ENCODE data around the gene VWA5A. TPM values are rescaled to one million over a fixed set of nuclear protein-coding genes. Genes with fewer than 3 reads are reported as not detected.

VWA5A gene
- polyA plus RNA-seq, 1 of the 3 experiments (the other 2 are of a cell fraction): 7.6 TPM

DNA sequence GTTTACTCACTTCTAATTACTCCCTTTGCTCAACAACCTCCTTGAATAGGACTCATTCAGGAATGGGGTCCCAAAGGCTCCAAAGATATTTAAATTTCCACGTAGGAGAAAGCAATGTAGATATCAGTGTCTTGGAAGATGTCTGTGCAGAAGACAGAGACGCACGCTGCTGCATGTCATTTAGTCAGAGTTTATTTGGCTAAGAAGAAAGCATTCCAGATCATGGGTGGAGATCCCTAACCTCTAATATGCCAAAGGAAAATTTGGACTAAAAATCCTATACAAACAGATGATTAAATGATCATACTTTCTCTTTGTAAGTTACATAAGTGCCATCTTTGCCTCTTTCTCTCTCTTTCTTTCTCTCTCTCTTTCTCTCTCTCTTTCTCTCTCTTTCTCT lies 67.8 kb downstream of the VWA5A start, which contains the start of gene OR10D3:
OR10D3 (plus strand) TSS at position 278 of the 400 bp plus-strand sequence. CDS start 1,925 bp downstream, outside the sequence.
- H3K4me2 ChIP-seq: no peak within 1 kb of the TSS
- H4K20me1 ChIP-seq (ENCODE audit: insufficient read depth): no peaks in the 10 kb centered on the region
- no peak within 1 kb of the TSS for H2AFZ ChIP-seq (ENCODE audit: low read depth)
- no peaks in the 10 kb centered on the region for H3K9me3 ChIP-seq
- ChIA-PET POLR2A (no interaction called here), CTCF (interaction anchor here (1.1 kb wide), 1 partner anchor 12 kb away, joined by 7 read pairs; no protein-coding TSS in a partner anchor)
- H3F3A ChIP-seq (replicated peaks; ENCODE audit: insufficient read depth): no peaks in the 10 kb centered on the region
- no peaks in the 10 kb centered on the region for H3K79me2 ChIP-seq (ENCODE audit: insufficient read depth)
- no peaks in the 10 kb centered on the region for H3K36me3 ChIP-seq (replicated peaks in 1 of 2; ENCODE audit: control insufficient read depth in 1 of 2, insufficient read depth in 2 of 2, low read length in 1 of 2)
- no peak within 1 kb of the TSS for H3K27ac ChIP-seq (ENCODE audit: low read depth in 2 of 2, low read length in 1 of 2)
- no peaks in the 10 kb centered on the region for H3K9me2 ChIP-seq
- H3K4me3 ChIP-seq (ENCODE audit: low read depth in 2 of 2, low read length in 1 of 2): no peak within 1 kb of the TSS
- no peak within 1 kb of the TSS for H3K9ac ChIP-seq
- 0% methylated on average over 3 of the region's 3 CpGs for WGBS (ENCODE audit: low lambda C conversion rate)
- H3K27me3 ChIP-seq (ENCODE audit: insufficient read depth): no peaks in the 10 kb centered on the region; the same call in 1 of the 2 replicates
- TF ChIP-seq NFIC (IDR thresholded peaks at IDR 0.05; ENCODE audit: borderline replicate concordance) (no peak), CHD2 (IDR thresholded peaks at IDR 0.05; ENCODE audit: low read length, partially characterized antibody) (no peak), TEAD4 (IDR thresholded peaks at IDR 0.05; ENCODE audit: borderline replicate concordance, insufficient read depth) (no peak)
- TF ChIP-seq, protein P1, sequence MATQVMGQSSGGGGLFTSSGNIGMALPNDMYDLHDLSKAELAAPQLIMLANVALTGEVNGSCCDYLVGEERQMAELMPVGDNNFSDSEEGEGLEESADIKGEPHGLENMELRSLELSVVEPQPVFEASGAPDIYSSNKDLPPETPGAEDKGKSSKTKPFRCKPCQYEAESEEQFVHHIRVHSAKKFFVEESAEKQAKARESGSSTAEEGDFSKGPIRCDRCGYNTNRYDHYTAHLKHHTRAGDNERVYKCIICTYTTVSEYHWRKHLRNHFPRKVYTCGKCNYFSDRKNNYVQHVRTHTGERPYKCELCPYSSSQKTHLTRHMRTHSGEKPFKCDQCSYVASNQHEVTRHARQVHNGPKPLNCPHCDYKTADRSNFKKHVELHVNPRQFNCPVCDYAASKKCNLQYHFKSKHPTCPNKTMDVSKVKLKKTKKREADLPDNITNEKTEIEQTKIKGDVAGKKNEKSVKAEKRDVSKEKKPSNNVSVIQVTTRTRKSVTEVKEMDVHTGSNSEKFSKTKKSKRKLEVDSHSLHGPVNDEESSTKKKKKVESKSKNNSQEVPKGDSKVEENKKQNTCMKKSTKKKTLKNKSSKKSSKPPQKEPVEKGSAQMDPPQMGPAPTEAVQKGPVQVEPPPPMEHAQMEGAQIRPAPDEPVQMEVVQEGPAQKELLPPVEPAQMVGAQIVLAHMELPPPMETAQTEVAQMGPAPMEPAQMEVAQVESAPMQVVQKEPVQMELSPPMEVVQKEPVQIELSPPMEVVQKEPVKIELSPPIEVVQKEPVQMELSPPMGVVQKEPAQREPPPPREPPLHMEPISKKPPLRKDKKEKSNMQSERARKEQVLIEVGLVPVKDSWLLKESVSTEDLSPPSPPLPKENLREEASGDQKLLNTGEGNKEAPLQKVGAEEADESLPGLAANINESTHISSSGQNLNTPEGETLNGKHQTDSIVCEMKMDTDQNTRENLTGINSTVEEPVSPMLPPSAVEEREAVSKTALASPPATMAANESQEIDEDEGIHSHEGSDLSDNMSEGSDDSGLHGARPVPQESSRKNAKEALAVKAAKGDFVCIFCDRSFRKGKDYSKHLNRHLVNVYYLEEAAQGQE (IDR thresholded peaks at IDR 0.05; ENCODE audit: low read depth, low read length): no peak
- TF ChIP-seq, protein P2, sequence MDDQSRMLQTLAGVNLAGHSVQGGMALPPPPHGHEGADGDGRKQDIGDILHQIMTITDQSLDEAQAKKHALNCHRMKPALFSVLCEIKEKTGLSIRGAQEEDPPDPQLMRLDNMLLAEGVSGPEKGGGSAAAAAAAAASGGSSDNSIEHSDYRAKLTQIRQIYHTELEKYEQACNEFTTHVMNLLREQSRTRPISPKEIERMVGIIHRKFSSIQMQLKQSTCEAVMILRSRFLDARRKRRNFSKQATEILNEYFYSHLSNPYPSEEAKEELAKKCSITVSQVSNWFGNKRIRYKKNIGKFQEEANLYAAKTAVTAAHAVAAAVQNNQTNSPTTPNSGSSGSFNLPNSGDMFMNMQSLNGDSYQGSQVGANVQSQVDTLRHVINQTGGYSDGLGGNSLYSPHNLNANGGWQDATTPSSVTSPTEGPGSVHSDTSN (IDR thresholded peaks at IDR 0.05): no peak
- H3K4me1 ChIP-seq (ENCODE audit: control insufficient read depth in 1 of 2, insufficient read depth in 2 of 2, low read depth in 1 of 2, low read length in 1 of 2): no peaks in the 10 kb centered on the region
- no peak for DNase-seq

DNA sequence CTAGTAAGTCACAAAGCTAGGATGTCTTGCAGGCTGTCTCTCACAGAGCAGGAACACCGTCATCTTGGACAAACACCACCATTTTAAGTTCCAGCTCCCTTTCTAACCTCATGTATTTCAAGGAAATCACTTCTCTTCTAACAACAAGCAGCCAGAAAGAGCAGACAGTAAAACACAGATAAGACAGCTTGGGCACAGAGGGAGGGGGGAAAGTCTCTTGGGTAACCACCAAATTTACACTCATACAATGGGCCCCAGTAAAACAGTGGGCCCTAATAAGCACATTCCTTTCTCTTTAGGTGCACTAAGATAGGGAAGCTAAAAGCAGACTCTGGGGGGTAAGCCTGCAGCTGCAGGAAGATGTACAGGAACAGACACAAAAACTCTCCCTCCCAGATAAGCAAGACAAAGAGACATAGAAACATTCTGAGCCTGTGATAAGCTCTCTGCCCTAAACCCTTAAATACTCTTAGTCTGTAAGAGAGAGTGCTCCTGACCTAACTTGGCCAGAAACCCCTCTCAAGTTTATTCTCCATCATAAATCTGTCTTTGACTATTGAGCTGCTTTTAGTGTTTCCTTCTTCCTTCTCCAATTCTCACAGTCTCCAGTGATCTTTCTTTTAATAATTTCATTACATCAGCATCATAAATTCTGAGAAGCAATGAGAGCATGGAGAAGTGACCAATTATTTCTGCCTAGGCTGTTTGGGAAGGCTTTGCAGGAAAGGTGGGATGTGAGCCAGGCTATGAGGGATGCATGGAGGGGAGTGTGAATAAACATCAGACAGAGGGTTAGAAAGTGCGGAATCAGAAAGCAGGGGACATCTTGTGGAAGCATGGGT lies 75.3 kb downstream of the VWA5A start:
- no peaks in the 10 kb centered on the region for H3K4me1 ChIP-seq (ENCODE audit: control insufficient read depth in 1 of 2, insufficient read depth in 2 of 2, low read depth in 1 of 2, low read length in 1 of 2)
- no peaks in the 10 kb centered on the region for H4K20me1 ChIP-seq (ENCODE audit: insufficient read depth)
- POLR2A ChIA-PET: no interaction called here
- no peaks in the 10 kb centered on the region for H3K9me2 ChIP-seq
- H3K27me3 ChIP-seq (ENCODE audit: insufficient read depth): peaks cover 4% of the 10 kb centered on the region; the same call in 1 of the 2 replicates
- no peak overlapping the region for H2AFZ ChIP-seq (ENCODE audit: low read depth)
- no peak overlapping the region for H3K4me2 ChIP-seq
- H3K27ac ChIP-seq (ENCODE audit: low read depth in 2 of 2, low read length in 1 of 2): no peak overlapping the region
- no peaks in the 10 kb centered on the region for H3F3A ChIP-seq (replicated peaks; ENCODE audit: insufficient read depth)
- 31% methylated on average over 2 of the region's 2 CpGs for WGBS (ENCODE audit: low lambda C conversion rate)
- DNase-seq: no peak
- H3K4me3 ChIP-seq (ENCODE audit: low read depth in 2 of 2, low read length in 1 of 2): no peak overlapping the region
- CTCF ChIA-PET: interaction anchor here (0.7 to 13.1 kb wide), 2 partner anchors 118 to 268 kb away, joined by 3 to 247 read pairs; no protein-coding TSS in a partner anchor
- H3K36me3 ChIP-seq (replicated peaks in 1 of 2; ENCODE audit: control insufficient read depth in 1 of 2, insufficient read depth in 2 of 2, low read length in 1 of 2): no peaks in the 10 kb centered on the region
- no peaks in the 10 kb centered on the region for H3K9me3 ChIP-seq
- TF ChIP-seq ELF1 (IDR thresholded peaks at IDR 0.05) (no peak), NFIC (IDR thresholded peaks at IDR 0.05; ENCODE audit: borderline replicate concordance) (no peak), JUND (IDR thresholded peaks at IDR 0.05) (no peak), RAD21 (IDR thresholded peaks at IDR 0.05; ENCODE audit: low read length) (no peak), GATA2 (CRISPR knock-in tag; IDR thresholded peaks at IDR 0.05) (no peak)
- TF ChIP-seq, protein P3, sequence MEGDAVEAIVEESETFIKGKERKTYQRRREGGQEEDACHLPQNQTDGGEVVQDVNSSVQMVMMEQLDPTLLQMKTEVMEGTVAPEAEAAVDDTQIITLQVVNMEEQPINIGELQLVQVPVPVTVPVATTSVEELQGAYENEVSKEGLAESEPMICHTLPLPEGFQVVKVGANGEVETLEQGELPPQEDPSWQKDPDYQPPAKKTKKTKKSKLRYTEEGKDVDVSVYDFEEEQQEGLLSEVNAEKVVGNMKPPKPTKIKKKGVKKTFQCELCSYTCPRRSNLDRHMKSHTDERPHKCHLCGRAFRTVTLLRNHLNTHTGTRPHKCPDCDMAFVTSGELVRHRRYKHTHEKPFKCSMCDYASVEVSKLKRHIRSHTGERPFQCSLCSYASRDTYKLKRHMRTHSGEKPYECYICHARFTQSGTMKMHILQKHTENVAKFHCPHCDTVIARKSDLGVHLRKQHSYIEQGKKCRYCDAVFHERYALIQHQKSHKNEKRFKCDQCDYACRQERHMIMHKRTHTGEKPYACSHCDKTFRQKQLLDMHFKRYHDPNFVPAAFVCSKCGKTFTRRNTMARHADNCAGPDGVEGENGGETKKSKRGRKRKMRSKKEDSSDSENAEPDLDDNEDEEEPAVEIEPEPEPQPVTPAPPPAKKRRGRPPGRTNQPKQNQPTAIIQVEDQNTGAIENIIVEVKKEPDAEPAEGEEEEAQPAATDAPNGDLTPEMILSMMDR (IDR thresholded peaks at IDR 0.05): no peak
- no peaks in the 10 kb centered on the region for H3K79me2 ChIP-seq (ENCODE audit: insufficient read depth)
- no peak overlapping the region for H3K9ac ChIP-seq

Measured in SK-N-SH (cell line).